ENCODE results near the gene STARD5.

DNA sequence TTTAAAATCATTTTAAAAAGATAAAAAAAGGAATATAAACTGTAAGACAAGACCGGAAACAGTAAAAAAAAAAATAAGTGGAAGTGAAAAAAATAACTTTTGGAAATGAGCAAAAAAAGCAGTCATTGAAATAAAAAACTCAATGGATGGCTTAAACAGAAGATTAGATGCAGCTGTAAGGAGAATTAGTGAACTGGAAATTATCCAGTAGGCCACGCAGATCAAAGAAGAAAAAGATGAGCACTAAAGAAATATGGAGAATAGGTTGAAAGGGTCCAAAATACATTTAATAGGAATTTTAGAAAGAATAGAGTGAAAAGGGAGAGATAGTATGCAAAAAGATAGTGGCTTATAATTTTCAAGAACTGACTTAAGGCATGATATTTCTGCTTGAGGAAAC lies 47.0 kb downstream of the STARD5 start:
- TF ChIP-seq, protein P1, sequence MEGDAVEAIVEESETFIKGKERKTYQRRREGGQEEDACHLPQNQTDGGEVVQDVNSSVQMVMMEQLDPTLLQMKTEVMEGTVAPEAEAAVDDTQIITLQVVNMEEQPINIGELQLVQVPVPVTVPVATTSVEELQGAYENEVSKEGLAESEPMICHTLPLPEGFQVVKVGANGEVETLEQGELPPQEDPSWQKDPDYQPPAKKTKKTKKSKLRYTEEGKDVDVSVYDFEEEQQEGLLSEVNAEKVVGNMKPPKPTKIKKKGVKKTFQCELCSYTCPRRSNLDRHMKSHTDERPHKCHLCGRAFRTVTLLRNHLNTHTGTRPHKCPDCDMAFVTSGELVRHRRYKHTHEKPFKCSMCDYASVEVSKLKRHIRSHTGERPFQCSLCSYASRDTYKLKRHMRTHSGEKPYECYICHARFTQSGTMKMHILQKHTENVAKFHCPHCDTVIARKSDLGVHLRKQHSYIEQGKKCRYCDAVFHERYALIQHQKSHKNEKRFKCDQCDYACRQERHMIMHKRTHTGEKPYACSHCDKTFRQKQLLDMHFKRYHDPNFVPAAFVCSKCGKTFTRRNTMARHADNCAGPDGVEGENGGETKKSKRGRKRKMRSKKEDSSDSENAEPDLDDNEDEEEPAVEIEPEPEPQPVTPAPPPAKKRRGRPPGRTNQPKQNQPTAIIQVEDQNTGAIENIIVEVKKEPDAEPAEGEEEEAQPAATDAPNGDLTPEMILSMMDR (conservative IDR thresholded peaks at IDR 0.05), result no peak
- no peak for TF ChIP-seq EZH2 (IDR thresholded peaks at IDR 0.05; ENCODE audit: low read depth)

Data from PC-9 (cell line).